CD4-positive, alpha-beta T cell (primary cell): ENCODE measurements around the gene DGKI. TPM values are rescaled to one million over a fixed set of nuclear protein-coding genes. Genes with fewer than 3 reads are reported as not detected.

ENCODE experiments used
- ATAC-seq: fragments of 200-7000 bp; cut with Tn5 transposase; one replicate; pipeline ENCODE4 v1.10.0; 2022; ENCODE audit warnings: mild to moderate bottlenecking; ENCODE audit not compliant: poor library complexity
- CTCF ChIA-PET: fragments of 350-600 bp; sonication (Branson Sonifier 250); formaldehyde crosslinking; loops from one replicate; lab custom pipeline; 2021; ENCODE audit warnings: antibody characterized with exemption, inconsistent platforms; lab: Charles Lee
- POLR2A ChIA-PET: fragments of 350-600 bp; sonication (Branson Sonifier 250); formaldehyde crosslinking; loops from one replicate; lab custom pipeline; 2021; ENCODE audit warnings: antibody characterized with exemption, inconsistent platforms; lab: Charles Lee
- DNase-seq, 14 experiments: peaks; one replicate each; pipeline ENCODE4 v3.0.0-alpha.2; 2013 to 2020; ENCODE audit warnings: mixed read lengths in 2 of 14
- H3K27ac ChIP-seq, 2 donors: one replicate each; pipeline versions ENCODE4 v1.5.1 to v1.7.0; 2013; ENCODE audit warnings: low read length in 2 of 2, low read depth in 1 of 2, mild to moderate bottlenecking in 1 of 2
- H3K27me3 ChIP-seq, 2 experiments: 1 replicate in 1 of 2; 2 replicates in 1 of 2; pipeline versions ENCODE4 v1.6.1 to v1.7.0; 2013; ENCODE audit warnings: low read length in 2 of 2, control low read depth in 1 of 2, mild to moderate bottlenecking in 1 of 2, moderate library complexity in 1 of 2; ENCODE audit not compliant: insufficient read depth in 2 of 2, control insufficient read depth in 1 of 2
- H3K36me3 ChIP-seq: one replicate; pipeline ENCODE4 v1.6.1; 2013; ENCODE audit warnings: low read length, control low read depth; ENCODE audit not compliant: insufficient read depth
- H3K4me1 ChIP-seq: one replicate; pipeline ENCODE4 v1.6.1; 2013; ENCODE audit warnings: low read length, control low read depth; ENCODE audit not compliant: insufficient read depth
- H3K4me3 ChIP-seq: one replicate; pipeline ENCODE4 v1.5.1; 2013; ENCODE audit warnings: mild to moderate bottlenecking, low read length, moderate library complexity
- H3K9me3 ChIP-seq, 2 experiments: 1 replicate in 1 of 2; 2 replicates in 1 of 2; pipeline versions ENCODE4 v1.6.1 to v1.7.0; 2013; ENCODE audit warnings: low read length in 2 of 2, mild to moderate bottlenecking in 2 of 2, control low read depth in 1 of 2, moderate library complexity in 1 of 2; ENCODE audit not compliant: control insufficient read depth in 1 of 2, insufficient read depth in 1 of 2
- H3K27ac Mint-ChIP-seq: one replicate; pipeline ENCODE4 v1.8.0; 2020; ENCODE audit warnings: mixed read lengths
- H3K27me3 Mint-ChIP-seq: one replicate; pipeline ENCODE4 v1.8.0; 2021; ENCODE audit warnings: mixed read lengths
- H3K36me3 Mint-ChIP-seq: one replicate; pipeline ENCODE4 v1.8.0; 2021; ENCODE audit warnings: low read depth, mixed read lengths
- H3K4me1 Mint-ChIP-seq: one replicate; pipeline ENCODE4 v1.8.0; 2021; ENCODE audit warnings: low read depth, mixed read lengths
- H3K4me3 Mint-ChIP-seq: one replicate; pipeline ENCODE4 v1.8.0; 2020; ENCODE audit warnings: mild to moderate bottlenecking, mixed read lengths
- H3K9me3 Mint-ChIP-seq: one replicate; pipeline ENCODE4 v1.8.0; 2020; ENCODE audit warnings: mixed read lengths
- intact Hi-C, 2 experiments: fragments of 100-400 bp; cut with DNase I in 1 of 2; cut with micrococcal nuclease in 1 of 2; formaldehyde crosslinking; loops; one replicate each; pipeline versions ENCODE4 v1.15.1 to v1.9.0; 2023 to 2025; cut with DNase I, micrococcal nuclease
- total RNA-seq, 174 experiments: library from RNA in 2 of 174; stranded (reverse) in 2 of 174; gene quantifications; one replicate each; pipeline ENCODE4 v1.2.3 and lab custom pipeline; 2021 to 2026
- TF ChIP-seq, protein P1 (sequence below): fragments of 200-600 bp; IDR thresholded peaks from one replicate; pipeline ENCODE4 v1.8.0; 2022; ENCODE audit warnings: antibody characterized with exemption, mild to moderate bottlenecking

The DGKI gene
- total RNA-seq, 2 experiments from 2014 or later, result not detected

DNA sequence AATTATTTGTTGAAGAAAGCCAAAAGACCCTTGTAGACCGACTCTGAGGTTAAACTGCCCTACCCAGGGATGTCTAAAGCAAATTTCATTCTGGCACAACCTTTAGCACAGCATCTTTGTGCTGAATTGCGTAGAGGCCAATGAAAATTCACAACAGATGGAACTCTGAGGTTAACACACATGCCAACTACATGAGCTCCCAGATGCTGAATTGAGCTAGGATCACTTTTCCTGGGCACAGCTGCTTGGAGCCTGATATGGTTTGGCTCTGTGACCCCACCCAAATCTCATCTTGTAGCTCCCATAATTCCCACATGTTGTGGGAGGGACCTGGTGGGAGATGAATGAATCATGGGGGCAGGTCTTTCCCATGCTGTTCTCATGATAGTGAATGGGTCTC lies 345.2 kb downstream of the DGKI start:
- Histone ChIP-seq H3K27me3 (no peaks in the 10 kb centered on the region), H3K27ac (no peak overlapping the region), H3K36me3 (no peaks in the 10 kb centered on the region), H3K4me3 (no peak overlapping the region), H3K4me1 (no peaks in the 10 kb centered on the region), H3K9me3 (no peaks in the 10 kb centered on the region)
- no peaks in the 10 kb centered on the region for H3K36me3 Mint-ChIP-seq
- H3K27me3 Mint-ChIP-seq, result no peaks in the 10 kb centered on the region
- H3K4me3 Mint-ChIP-seq, result no peak overlapping the region
- CTCF ChIA-PET, result no interaction called here
- ATAC-seq, result no peak
- no peak overlapping the region for H3K27ac Mint-ChIP-seq
- no peak for DNase-seq
- POLR2A ChIA-PET, result no interaction called here
- TF ChIP-seq, protein P1, sequence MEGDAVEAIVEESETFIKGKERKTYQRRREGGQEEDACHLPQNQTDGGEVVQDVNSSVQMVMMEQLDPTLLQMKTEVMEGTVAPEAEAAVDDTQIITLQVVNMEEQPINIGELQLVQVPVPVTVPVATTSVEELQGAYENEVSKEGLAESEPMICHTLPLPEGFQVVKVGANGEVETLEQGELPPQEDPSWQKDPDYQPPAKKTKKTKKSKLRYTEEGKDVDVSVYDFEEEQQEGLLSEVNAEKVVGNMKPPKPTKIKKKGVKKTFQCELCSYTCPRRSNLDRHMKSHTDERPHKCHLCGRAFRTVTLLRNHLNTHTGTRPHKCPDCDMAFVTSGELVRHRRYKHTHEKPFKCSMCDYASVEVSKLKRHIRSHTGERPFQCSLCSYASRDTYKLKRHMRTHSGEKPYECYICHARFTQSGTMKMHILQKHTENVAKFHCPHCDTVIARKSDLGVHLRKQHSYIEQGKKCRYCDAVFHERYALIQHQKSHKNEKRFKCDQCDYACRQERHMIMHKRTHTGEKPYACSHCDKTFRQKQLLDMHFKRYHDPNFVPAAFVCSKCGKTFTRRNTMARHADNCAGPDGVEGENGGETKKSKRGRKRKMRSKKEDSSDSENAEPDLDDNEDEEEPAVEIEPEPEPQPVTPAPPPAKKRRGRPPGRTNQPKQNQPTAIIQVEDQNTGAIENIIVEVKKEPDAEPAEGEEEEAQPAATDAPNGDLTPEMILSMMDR, result no peak
- H3K4me1 Mint-ChIP-seq, result no peaks in the 10 kb centered on the region
- intact Hi-C loops, result no loop called here
- H3K9me3 Mint-ChIP-seq, result no peaks in the 10 kb centered on the region

DNA sequence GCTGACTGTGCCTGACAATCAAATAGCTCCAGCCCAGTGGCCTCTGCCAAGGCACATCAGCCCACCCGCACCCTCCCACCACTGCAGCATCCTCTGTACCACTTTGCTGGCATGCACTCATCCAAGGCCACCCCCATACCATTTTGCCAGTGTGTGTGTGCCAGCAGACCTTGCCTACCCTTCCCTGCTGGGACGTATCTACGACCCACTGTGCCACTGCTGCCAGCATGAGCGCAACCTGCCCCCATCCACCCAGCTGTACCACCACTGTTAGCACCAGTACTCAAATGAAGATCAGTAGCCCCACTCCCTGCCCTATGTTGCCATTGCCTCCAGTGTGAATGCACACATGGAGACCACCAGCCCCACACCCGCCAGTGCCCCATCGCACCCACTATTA lies 353.9 kb downstream of the DGKI start:
- no peak overlapping the region for H3K4me3 ChIP-seq
- intact Hi-C loops, result no loop called here
- Mint-ChIP-seq H3K27me3 (no peaks in the 10 kb centered on the region), H3K27ac (no peak overlapping the region), H3K36me3 (no peaks in the 10 kb centered on the region), H3K4me1 (no peaks in the 10 kb centered on the region), H3K9me3 (no peaks in the 10 kb centered on the region), H3K4me3 (no peak overlapping the region)
- ChIA-PET POLR2A (no interaction called here), CTCF (no interaction called here)
- TF ChIP-seq, protein P1, result no peak
- H3K9me3 ChIP-seq, result peaks cover 0 to 9% of the 10 kb centered on the region in 2 experiments
- ATAC-seq, result no peak
- H3K36me3 ChIP-seq, result no peaks in the 10 kb centered on the region
- DNase-seq, result no peak
- no peak overlapping the region for H3K27ac ChIP-seq
- no peaks in the 10 kb centered on the region for H3K27me3 ChIP-seq
- no peaks in the 10 kb centered on the region for H3K4me1 ChIP-seq

DNA sequence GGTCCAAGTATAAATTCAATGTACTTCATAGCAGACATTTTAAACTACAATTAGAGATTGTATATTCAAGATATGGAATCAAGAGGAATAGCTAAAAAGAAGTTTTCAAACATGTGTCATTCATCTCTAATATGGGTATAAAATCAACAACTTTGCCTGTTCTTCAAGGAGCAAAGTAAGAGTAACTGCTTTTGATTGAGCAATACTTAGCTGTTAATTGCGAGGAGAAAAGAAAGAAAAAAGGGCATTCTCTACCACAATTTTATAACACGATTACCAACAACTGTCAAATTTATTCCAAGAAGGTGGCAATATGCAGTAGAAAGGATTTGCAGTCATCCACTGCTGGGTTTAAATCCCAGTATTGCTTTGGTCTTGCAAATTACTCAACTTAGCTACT lies 356.9 kb downstream of the DGKI start:
- Histone ChIP-seq H3K27ac (no peak overlapping the region), H3K4me3 (no peak overlapping the region), H3K9me3 (peaks cover 0 to 9% of the 10 kb centered on the region in 2 experiments), H3K36me3 (no peaks in the 10 kb centered on the region), H3K4me1 (no peaks in the 10 kb centered on the region), H3K27me3 (no peaks in the 10 kb centered on the region)
- CTCF ChIA-PET, result no interaction called here
- no peak overlapping the region for H3K4me3 Mint-ChIP-seq
- no peak overlapping the region for H3K27ac Mint-ChIP-seq
- no peak for DNase-seq
- POLR2A ChIA-PET, result no interaction called here
- H3K27me3 Mint-ChIP-seq, result no peaks in the 10 kb centered on the region
- intact Hi-C loops, result no loop called here
- no peaks in the 10 kb centered on the region for H3K36me3 Mint-ChIP-seq
- TF ChIP-seq, protein P1, result no peak
- no peaks in the 10 kb centered on the region for H3K9me3 Mint-ChIP-seq
- ATAC-seq, result no peak
- H3K4me1 Mint-ChIP-seq, result no peaks in the 10 kb centered on the region
